Hepatocyte (in vitro differentiated cells): Measurements from ENCODE around the gene LPP. TPM values are rescaled to one million over a fixed set of nuclear protein-coding genes. Genes with fewer than 3 reads are reported as not detected.

Experiments
- DNase-seq: peaks from one replicate; pipeline ENCODE4 v3.0.0-alpha.2; 2016; ENCODE audit warnings: low spot score
- H2AFZ ChIP-seq: fragments of 200-600 bp; sonication (generic); 2 replicates; pipeline ENCODE4 v1.6.0; 2016; ENCODE audit warnings: antibody characterized with exemption, mild to moderate bottlenecking
- H3K27ac ChIP-seq: fragments of 200-600 bp; sonication (generic); 2 replicates; pipeline ENCODE4 v1.5.1; 2016; ENCODE audit warnings: mild to moderate bottlenecking
- H3K27me3 ChIP-seq: fragments of 200-600 bp; sonication (generic); 2 replicates; pipeline ENCODE4 v1.6.1; 2016
- H3K36me3 ChIP-seq: fragments of 200-600 bp; sonication (generic); replicated peaks from 2 replicates; pipeline ENCODE4 v1.5.1; 2016; ENCODE audit warnings: low read depth; ENCODE audit not compliant: insufficient read depth
- H3K4me1 ChIP-seq: fragments of 200-600 bp; sonication (generic); 2 replicates; pipeline ENCODE4 v1.5.1; 2016; ENCODE audit warnings: mild to moderate bottlenecking, moderate library complexity; ENCODE audit not compliant: insufficient read depth
- H3K4me2 ChIP-seq: fragments of 200-600 bp; sonication (generic); 2 replicates; pipeline ENCODE4 v1.6.0; 2016
- H3K4me3 ChIP-seq: fragments of 200-600 bp; sonication (generic); 2 replicates; pipeline ENCODE4 v1.5.1; 2016; ENCODE audit warnings: mild to moderate bottlenecking
- H3K79me2 ChIP-seq: fragments of 200-600 bp; sonication (generic); 2 replicates; pipeline ENCODE4 v1.6.0; 2017; ENCODE audit warnings: mild to moderate bottlenecking
- H3K9me2 ChIP-seq: fragments of 200-600 bp; sonication (generic); replicated peaks from 2 replicates; pipeline ENCODE4 v1.6.0; 2017; ENCODE audit warnings: mild to moderate bottlenecking; ENCODE audit not compliant: insufficient read depth
- H3K9me3 ChIP-seq: fragments of 200-600 bp; sonication (generic); 2 replicates; pipeline ENCODE4 v1.5.1; 2016; ENCODE audit warnings: low read depth, mild to moderate bottlenecking
- H4K20me1 ChIP-seq: fragments of 200-600 bp; sonication (generic); 2 replicates; pipeline ENCODE4 v1.6.0; 2016; ENCODE audit warnings: mild to moderate bottlenecking; ENCODE audit not compliant: insufficient read depth, poor library complexity, severe bottlenecking
- EZH2 ChIP-seq: fragments of 200-600 bp; sonication (generic); IDR thresholded peaks from 2 replicates; pipeline ENCODE4 v1.6.1; 2016; ENCODE audit warnings: antibody characterized with exemption, mild to moderate bottlenecking, borderline replicate concordance
- EZH2phosphoT487 ChIP-seq: fragments of 200-600 bp; sonication (generic); IDR thresholded peaks from one replicate; pipeline ENCODE4 v1.6.1; 2018; ENCODE audit warnings: antibody characterized with exemption, mild to moderate bottlenecking, low read depth, moderate library complexity; ENCODE audit not compliant: unreplicated experiment, severe bottlenecking
- WGBS: methylation state at CpG from one replicate; pipeline ENCODE4 v1.1.6; 2016; ENCODE audit warnings: low lambda C conversion rate; ENCODE audit errors: missing lambda C conversion rate; 5-methylcytosine and 5-hydroxymethylcytosine counted together
- polyA plus RNA-seq: library from polyadenylated mRNA; unstranded; fragments of >200 nt; fragmentation: Nextera tagmentation; extraction: Ambion mirVana; gene quantifications from 2 replicates; pipeline ENCODE4 v1.2.1, GENCODE V29; 2016
- total RNA-seq: library from RNA; depleted of rRNA; stranded (reverse); fragments of >200 nt; gene quantifications from 2 replicates; pipeline ENCODE4 v1.2.3, GENCODE V29; 2014
- TF ChIP-seq, protein P1 (sequence below): fragments of 200-600 bp; sonication (generic); IDR thresholded peaks from 2 replicates; pipeline ENCODE4 v1.5.1; 2016; ENCODE audit warnings: antibody characterized with exemption, mild to moderate bottlenecking; ENCODE audit not compliant: poor library complexity

LPP gene
- total and polyA plus RNA-seq, 2 experiments from 2014 or later: 53.2 to 73.8 TPM

DNA sequence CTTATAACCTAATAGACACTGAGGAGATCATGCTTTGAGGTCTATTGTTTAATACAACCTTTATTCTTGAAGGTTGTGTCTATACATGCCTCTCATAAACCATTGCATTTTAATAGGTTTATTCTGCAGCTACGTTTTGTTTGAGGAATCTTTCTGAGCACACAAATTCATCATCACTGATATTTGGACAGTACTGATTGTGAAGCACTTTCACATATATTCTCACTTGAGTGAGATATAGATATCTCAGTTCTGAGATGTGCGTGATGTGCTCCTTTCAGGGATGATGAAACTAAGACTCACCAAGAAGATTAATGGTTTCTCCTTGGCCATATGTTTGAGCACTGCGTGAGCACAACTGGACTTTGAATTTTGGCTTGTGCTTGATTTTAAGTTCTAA, 374.4 kb downstream of the LPP start:
- Histone ChIP-seq H3K4me1 (no peaks in the 10 kb centered on the region), H3K4me2 (no peak overlapping the region), H3K9me2 (no peaks in the 10 kb centered on the region), H3K36me3 (no peaks in the 10 kb centered on the region), H3K27ac (no peak overlapping the region), H3K4me3 (no peak overlapping the region), H4K20me1 (no peaks in the 10 kb centered on the region), H2AFZ (no peak overlapping the region), H3K27me3 (no peaks in the 10 kb centered on the region), H3K79me2 (peaks cover 19% of the 10 kb centered on the region), H3K9me3 (no peaks in the 10 kb centered on the region)
- no peak for TF ChIP-seq EZH2phosphoT487
- no peak for TF ChIP-seq EZH2
- TF ChIP-seq, protein P1, sequence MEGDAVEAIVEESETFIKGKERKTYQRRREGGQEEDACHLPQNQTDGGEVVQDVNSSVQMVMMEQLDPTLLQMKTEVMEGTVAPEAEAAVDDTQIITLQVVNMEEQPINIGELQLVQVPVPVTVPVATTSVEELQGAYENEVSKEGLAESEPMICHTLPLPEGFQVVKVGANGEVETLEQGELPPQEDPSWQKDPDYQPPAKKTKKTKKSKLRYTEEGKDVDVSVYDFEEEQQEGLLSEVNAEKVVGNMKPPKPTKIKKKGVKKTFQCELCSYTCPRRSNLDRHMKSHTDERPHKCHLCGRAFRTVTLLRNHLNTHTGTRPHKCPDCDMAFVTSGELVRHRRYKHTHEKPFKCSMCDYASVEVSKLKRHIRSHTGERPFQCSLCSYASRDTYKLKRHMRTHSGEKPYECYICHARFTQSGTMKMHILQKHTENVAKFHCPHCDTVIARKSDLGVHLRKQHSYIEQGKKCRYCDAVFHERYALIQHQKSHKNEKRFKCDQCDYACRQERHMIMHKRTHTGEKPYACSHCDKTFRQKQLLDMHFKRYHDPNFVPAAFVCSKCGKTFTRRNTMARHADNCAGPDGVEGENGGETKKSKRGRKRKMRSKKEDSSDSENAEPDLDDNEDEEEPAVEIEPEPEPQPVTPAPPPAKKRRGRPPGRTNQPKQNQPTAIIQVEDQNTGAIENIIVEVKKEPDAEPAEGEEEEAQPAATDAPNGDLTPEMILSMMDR: no peak
- 82% methylated on average over 3 of the region's 3 CpGs for WGBS
- DNase-seq: no peak

DNA sequence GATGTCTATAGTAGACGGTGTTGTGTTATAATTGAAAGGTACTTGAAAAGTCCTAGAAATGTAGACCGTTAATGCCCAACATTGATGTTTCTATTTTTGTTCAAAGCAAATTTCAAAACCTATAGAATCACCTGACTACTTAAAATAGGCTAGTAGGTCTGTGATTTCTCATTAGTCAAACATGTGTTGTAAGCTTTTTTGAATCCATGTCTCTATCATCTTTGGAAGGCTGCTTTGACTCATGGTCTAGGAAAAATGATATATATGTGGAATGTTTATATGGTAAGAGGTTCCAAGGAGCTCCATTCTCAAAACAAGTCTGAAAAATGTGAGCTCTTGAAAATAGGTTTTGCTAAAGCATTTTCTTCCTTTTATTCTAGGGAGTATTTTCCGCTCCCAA, 375.3 kb downstream of the LPP start:
- H3K36me3 ChIP-seq: no peaks in the 10 kb centered on the region
- H3K4me1 ChIP-seq: no peaks in the 10 kb centered on the region
- no peak overlapping the region for H3K4me3 ChIP-seq
- DNase-seq: no peak
- no peaks in the 10 kb centered on the region for H3K9me3 ChIP-seq
- TF ChIP-seq EZH2 (no peak), EZH2phosphoT487 (no peak)
- TF ChIP-seq, protein P1: no peak
- H3K9me2 ChIP-seq: no peaks in the 10 kb centered on the region
- 97% methylated on average over 3 of the region's 3 CpGs for WGBS
- peaks cover 23% of the 10 kb centered on the region for H3K79me2 ChIP-seq
- no peak overlapping the region for H3K4me2 ChIP-seq
- no peak overlapping the region for H3K27ac ChIP-seq
- H2AFZ ChIP-seq: no peak overlapping the region
- H3K27me3 ChIP-seq: no peaks in the 10 kb centered on the region
- H4K20me1 ChIP-seq: no peaks in the 10 kb centered on the region

DNA sequence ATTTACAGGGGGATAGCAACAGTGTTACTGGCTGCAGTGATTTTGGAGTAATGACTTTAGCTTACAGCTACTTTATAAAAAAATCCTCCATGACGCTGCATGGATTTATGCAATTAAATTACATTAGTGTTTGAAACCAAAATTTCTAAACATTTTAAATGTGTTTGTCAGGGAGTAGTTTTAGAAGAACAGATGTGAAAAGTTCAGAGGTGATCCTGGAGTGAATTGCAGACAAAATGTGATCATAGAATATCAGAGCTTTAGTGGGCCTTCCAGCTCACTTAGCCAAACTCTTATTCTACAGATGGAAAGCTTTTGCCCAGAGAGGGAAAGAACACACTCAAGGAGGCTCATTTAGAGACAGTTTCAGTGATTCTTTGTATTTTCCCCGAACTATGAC, 376.3 kb downstream of the LPP start:
- no peak for DNase-seq
- Histone ChIP-seq H3K36me3 (no peaks in the 10 kb centered on the region), H3K9me3 (no peaks in the 10 kb centered on the region), H3K4me1 (no peaks in the 10 kb centered on the region), H3K4me2 (no peak overlapping the region), H3K27ac (no peak overlapping the region), H3K79me2 (peaks cover 26% of the 10 kb centered on the region), H4K20me1 (no peaks in the 10 kb centered on the region), H3K9me2 (no peaks in the 10 kb centered on the region), H2AFZ (no peak overlapping the region), H3K27me3 (no peaks in the 10 kb centered on the region), H3K4me3 (no peak overlapping the region)
- TF ChIP-seq EZH2phosphoT487: no peak
- TF ChIP-seq, protein P1: no peak
- no peak for TF ChIP-seq EZH2
- WGBS: 93% methylated on average over 2 of the region's 2 CpGs

DNA sequence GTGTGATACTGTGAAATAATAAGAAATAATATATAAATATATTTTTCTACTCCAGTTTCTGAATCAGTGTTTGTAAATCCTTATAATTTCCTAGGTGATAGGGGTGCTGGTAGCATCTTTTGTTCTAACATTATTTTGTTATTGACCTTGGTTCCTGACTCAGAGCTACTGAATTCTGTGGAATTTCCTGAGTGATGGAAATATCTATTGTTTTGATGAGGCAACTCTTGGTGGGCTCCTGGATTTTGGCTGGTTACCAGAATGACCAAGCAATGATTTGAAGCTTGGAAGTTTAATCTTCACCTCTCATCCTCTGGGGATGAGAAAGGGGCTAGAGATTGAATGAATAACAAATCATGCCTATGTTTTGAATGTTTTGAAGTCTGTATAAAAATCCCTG, 377.3 kb downstream of the LPP start:
- Histone ChIP-seq H2AFZ (no peak overlapping the region), H3K9me3 (no peaks in the 10 kb centered on the region), H3K4me3 (no peak overlapping the region), H3K9me2 (no peaks in the 10 kb centered on the region), H3K36me3 (no peaks in the 10 kb centered on the region), H4K20me1 (no peaks in the 10 kb centered on the region), H3K4me1 (no peaks in the 10 kb centered on the region), H3K27me3 (no peaks in the 10 kb centered on the region), H3K4me2 (no peak overlapping the region), H3K79me2 (peaks cover 29% of the 10 kb centered on the region), H3K27ac (no peak overlapping the region)
- no peak for DNase-seq
- no peak for TF ChIP-seq EZH2phosphoT487
- no peak for TF ChIP-seq EZH2
- TF ChIP-seq, protein P1: no peak
